A172 (cell line): Measurements from ENCODE around the gene BEND7. TPM values are rescaled to one million over a fixed set of nuclear protein-coding genes. Genes with fewer than 3 reads are reported as not detected.

Experiments used
- DNase-seq: peaks from one replicate; pipeline ENCODE4 v3.0.0-alpha.2; 2015; ENCODE audit warnings: low spot score
- total RNA-seq: library from RNA; depleted of rRNA; stranded (reverse); fragments of >200 nt; shearing (Covaris generic); gene quantifications from 2 replicates; pipeline ENCODE4 v1.2.3, GENCODE V29; 2014

Gene BEND7
- total RNA-seq, 1 experiment from 2014 or later, result 44.2 TPM

GRCh38 chr10:13521026-13521425, 7.8 kb downstream of the BEND7 start:
- DNase-seq, result no peak

GRCh38 chr10:13520194-13520593, 8.6 kb downstream of the BEND7 start:
- no peak for DNase-seq

- DNase-seq, result no peak
These were observed 10.6 kb downstream of the BEND7 start for GRCh38 chr10:13518076-13518692.

- DNase-seq, result no peak
These were observed 11.1 kb downstream of the BEND7 start for GRCh38 chr10:13517675-13518074.

GRCh38 chr10:13516176-13516575, 12.6 kb downstream of the BEND7 start:
- DNase-seq, result no peak

GRCh38 chr10:13515467-13515866, 13.3 kb downstream of the BEND7 start:
- DNase-seq, result no peak

GRCh38 chr10:13514296-13514695, 14.5 kb downstream of the BEND7 start:
- DNase-seq, result no peak

- DNase-seq, result no peak
These were observed 16.2 kb downstream of the BEND7 start for GRCh38 chr10:13512564-13512963.

- DNase-seq, result no peak
These were observed 17.4 kb downstream of the BEND7 start for GRCh38 chr10:13511409-13511808.

GRCh38 chr10:13505052-13505680, 23.6 kb downstream of the BEND7 start:
- no peak for DNase-seq

GRCh38 chr10:13503745-13504463, 24.9 kb downstream of the BEND7 start:
- peak; percentile 83 for DNase-seq

GRCh38 chr10:13502380-13502779, 26.4 kb downstream of the BEND7 start:
- DNase-seq, result no peak

GRCh38 chr10:13500201-13500600, 28.6 kb downstream of the BEND7 start:
- DNase-seq, result no peak

- no peak for DNase-seq
These were observed 29.7 kb downstream of the BEND7 start for GRCh38 chr10:13499150-13499549.

- DNase-seq, result no peak
These were observed 31.9 kb downstream of the BEND7 start for GRCh38 chr10:13496931-13497330.

- no peak for DNase-seq
These were observed 32.6 kb downstream of the BEND7 start for GRCh38 chr10:13496164-13496563.

GRCh38 chr10:13492493-13493180, 36.2 kb downstream of the BEND7 start:
- no peak for DNase-seq

- DNase-seq, result no peak
These were observed 37.0 kb downstream of the BEND7 start for GRCh38 chr10:13491747-13492360.

GRCh38 chr10:13490503-13490902, 38.3 kb downstream of the BEND7 start:
- no peak for DNase-seq

GRCh38 chr10:13489035-13489599, 39.7 kb downstream of the BEND7 start:
- no peak for DNase-seq

- no peak for DNase-seq
These were observed 43.2 kb downstream of the BEND7 start for GRCh38 chr10:13485623-13486022.

GRCh38 chr10:13483951-13484350, 44.9 kb downstream of the BEND7 start:
- DNase-seq, result no peak
